IMR-90 (cell line): ENCODE results near the gene ST6GALNAC3. TPM values are rescaled to one million over a fixed set of nuclear protein-coding genes. Genes with fewer than 3 reads are reported as not detected.

Source experiments
- ATAC-seq: fragments of 200-7000 bp; cut with Tn5 transposase; 2 replicates; pipeline ENCODE4 v1.9.1; 2020; ENCODE audit warnings: low read depth, mild to moderate bottlenecking, moderate library complexity
- BruUV-seq: library from RNA; stranded (reverse); fragments of 400-500 nt; replicated peaks from 2 replicates; lab custom pipeline; 2021; lab: Mats Ljungman, UMichigan
- CTCF ChIA-PET: fragments of 300-600 bp; formaldehyde crosslinking; extraction: SDS; loops from one replicate; lab custom pipeline; 2021; ENCODE audit warnings: antibody characterized with exemption; lab: Yijun Ruan, JAX
- POLR2A ChIA-PET: fragments of 300-600 bp; sonication (Branson Sonifier 250); formaldehyde crosslinking; loops from one replicate; lab custom pipeline; 2022; ENCODE audit warnings: antibody characterized with exemption; ENCODE audit not compliant: unreplicated experiment; lab: Charles Lee
- DNase-seq: peaks from one replicate; pipeline ENCODE4 v3.0.0; 2013
- H2AFZ ChIP-seq: replicated peaks from 2 replicates; pipeline ENCODE3; 2013; ENCODE audit warnings: low read length, mild to moderate bottlenecking; ENCODE audit not compliant: poor library complexity
- H2AK5ac ChIP-seq: 2 replicates; pipeline ENCODE4 v1.6.1; 2013; ENCODE audit warnings: low read depth, low read length, inconsistent platforms
- H2AK9ac ChIP-seq: replicated peaks from 2 replicates; pipeline ENCODE3; 2013; ENCODE audit warnings: mild to moderate bottlenecking, low read depth, low read length, moderate library complexity; ENCODE audit not compliant: poor library complexity
- H2BK120ac ChIP-seq: 2 replicates; pipeline ENCODE4 v1.6.1; 2013; ENCODE audit warnings: low read depth, low read length, inconsistent platforms
- H2BK15ac ChIP-seq: 3 replicates; pipeline ENCODE4 v1.6.1; 2013; ENCODE audit warnings: low read depth, low read length, inconsistent platforms
- H2BK20ac ChIP-seq: 2 replicates; pipeline ENCODE4 v1.6.1; 2013; ENCODE audit warnings: low read depth, mild to moderate bottlenecking, inconsistent platforms, low read length, moderate library complexity
- H2BK5ac ChIP-seq: 2 replicates; pipeline ENCODE4 v1.6.1; 2013; ENCODE audit warnings: mild to moderate bottlenecking, low read depth, low read length, inconsistent platforms; ENCODE audit not compliant: poor library complexity, severe bottlenecking
- H3K14ac ChIP-seq: replicated peaks from 2 replicates; pipeline ENCODE4 v1.6.1; 2013; ENCODE audit warnings: low read depth, low read length, inconsistent platforms
- H3K18ac ChIP-seq: 2 replicates; pipeline ENCODE4 v1.6.1; 2013; ENCODE audit warnings: low read depth, low read length, control low read depth
- H3K23ac ChIP-seq: 2 replicates; pipeline ENCODE4 v1.6.1; 2013; ENCODE audit warnings: low read depth, low read length, inconsistent platforms
- H3K27ac ChIP-seq: 2 replicates; pipeline ENCODE4 v1.5.1; 2013; ENCODE audit warnings: mild to moderate bottlenecking, control low read depth, low read length; ENCODE audit not compliant: insufficient read depth
- H3K27me3 ChIP-seq: 2 replicates; pipeline ENCODE4 v1.6.1; 2013; ENCODE audit warnings: low read length; ENCODE audit not compliant: control insufficient read depth, insufficient read depth
- H3K36me3 ChIP-seq: 2 replicates; pipeline ENCODE4 v1.6.1; 2013; ENCODE audit warnings: low read length, mixed read lengths; ENCODE audit not compliant: control insufficient read depth, insufficient read depth
- H3K4ac ChIP-seq: 2 replicates; pipeline ENCODE4 v1.6.1; 2013; ENCODE audit warnings: low read depth, low read length, inconsistent platforms
- H3K4me1 ChIP-seq: 2 replicates; pipeline ENCODE4 v1.6.1; 2013; ENCODE audit warnings: low read length, mixed read lengths; ENCODE audit not compliant: control insufficient read depth, insufficient read depth
- H3K4me2 ChIP-seq: 2 replicates; pipeline ENCODE4 v1.6.1; 2013; ENCODE audit warnings: low read depth, mild to moderate bottlenecking, control low read depth, low read length, moderate library complexity
- H3K4me3 ChIP-seq: 2 replicates; pipeline ENCODE4 v1.5.1; 2013; ENCODE audit warnings: low read depth, mild to moderate bottlenecking, control low read depth, low read length, moderate library complexity; ENCODE audit not compliant: insufficient read depth
- H3K56ac ChIP-seq: 2 replicates; pipeline ENCODE4 v1.6.1; 2013; ENCODE audit warnings: low read length, inconsistent platforms; ENCODE audit not compliant: insufficient read depth; ENCODE audit errors: extremely low read depth
- H3K79me1 ChIP-seq, 2 experiments: 2 replicates each; pipeline ENCODE4 v1.6.1; 2013; ENCODE audit warnings: low read length in 2 of 2, inconsistent platforms in 1 of 2, low read depth in 1 of 2
- H3K9ac ChIP-seq: 2 replicates; pipeline ENCODE4 v1.6.1; 2013; ENCODE audit warnings: low read depth, low read length, control low read depth
- H3K9me1 ChIP-seq: 2 replicates; pipeline ENCODE4 v1.6.1; 2013; ENCODE audit warnings: low read length, inconsistent platforms; ENCODE audit not compliant: insufficient read depth
- H3K9me3 ChIP-seq: 2 replicates; pipeline ENCODE4 v1.6.1; 2013; ENCODE audit warnings: low read length; ENCODE audit not compliant: control insufficient read depth, insufficient read depth
- H4K20me1 ChIP-seq: 2 replicates; pipeline ENCODE4 v1.6.1; 2013; ENCODE audit warnings: low read length, inconsistent platforms; ENCODE audit not compliant: insufficient read depth
- H4K5ac ChIP-seq: 2 replicates; pipeline ENCODE4 v1.6.1; 2013; ENCODE audit warnings: mild to moderate bottlenecking, low read depth, low read length, control low read depth
- H4K8ac ChIP-seq, 2 experiments: 2 replicates each; pipeline ENCODE4 v1.6.1; 2013; ENCODE audit warnings: low read depth in 2 of 2, low read length in 2 of 2, control low read depth in 1 of 2, inconsistent platforms in 1 of 2
- H4K91ac ChIP-seq: 2 replicates; pipeline ENCODE4 v1.6.1; 2013; ENCODE audit warnings: low read depth, low read length, inconsistent platforms; ENCODE audit not compliant: insufficient read depth
- BHLHE40 ChIP-seq: fragments of 150-350 bp; IDR thresholded peaks from 2 replicates; pipeline ENCODE4 v1.6.1; 2016; ENCODE audit warnings: mild to moderate bottlenecking, low read depth, low read length
- CEBPB ChIP-seq: IDR thresholded peaks from 2 replicates; pipeline ENCODE4 v1.6.1; 2012; ENCODE audit warnings: low read depth, low read length, improper control_type of control experiment
- CHD1 ChIP-seq: IDR thresholded peaks from 2 replicates; pipeline ENCODE4 v1.6.1; 2012; ENCODE audit warnings: low read depth, low read length, improper control_type of control experiment
- CTCF ChIP-seq: conservative IDR thresholded peaks from 2 replicates; pipeline ENCODE4 v1.5.1; 2012; ENCODE audit warnings: mild to moderate bottlenecking, low read depth, low read length, improper control_type of control experiment
- ELK1 ChIP-seq: fragments of 150-350 bp; IDR thresholded peaks from 2 replicates; pipeline ENCODE4 v1.6.1; 2016; ENCODE audit warnings: low read depth, mild to moderate bottlenecking, low read length, moderate library complexity, borderline replicate concordance
- FOS ChIP-seq: fragments of 150-350 bp; IDR thresholded peaks from 2 replicates; pipeline ENCODE4 v1.6.1; 2016; ENCODE audit warnings: low read depth, low read length
- MAFK ChIP-seq: IDR thresholded peaks from 2 replicates; pipeline ENCODE4 v1.6.1; 2012; ENCODE audit warnings: low read depth, low read length, improper control_type of control experiment
- MAZ ChIP-seq: IDR thresholded peaks from 2 replicates; pipeline ENCODE4 v1.6.1; 2012; ENCODE audit warnings: low read depth, mild to moderate bottlenecking, low read length, improper control_type of control experiment, moderate library complexity, borderline replicate concordance
- MXI1 ChIP-seq: IDR thresholded peaks from 2 replicates; pipeline ENCODE4 v1.6.1; 2012; ENCODE audit warnings: low read depth, mild to moderate bottlenecking, low read length, moderate library complexity, borderline replicate concordance
- NFE2L2 ChIP-seq: fragments of 150-350 bp; IDR thresholded peaks from 2 replicates; pipeline ENCODE4 v1.6.1; 2016; ENCODE audit warnings: low read depth, mild to moderate bottlenecking, low read length
- POLR2A ChIP-seq: IDR thresholded peaks from 2 replicates; pipeline ENCODE4 v1.6.1; 2012; ENCODE audit warnings: mild to moderate bottlenecking, low read depth, low read length
- RAD21 ChIP-seq: IDR thresholded peaks from 2 replicates; pipeline ENCODE4 v1.6.1; 2012; ENCODE audit warnings: low read length, improper control_type of control experiment
- RCOR1 ChIP-seq: IDR thresholded peaks from 2 replicates; pipeline ENCODE4 v1.6.1; 2012; ENCODE audit warnings: mild to moderate bottlenecking, low read length, improper control_type of control experiment; ENCODE audit not compliant: insufficient replicate concordance
- RFX5 ChIP-seq: IDR thresholded peaks from 2 replicates; pipeline ENCODE4 v1.8.0; 2012; ENCODE audit warnings: low read depth, mild to moderate bottlenecking, low read length, moderate library complexity
- SMC3 ChIP-seq: fragments of 150-350 bp; IDR thresholded peaks from 2 replicates; pipeline ENCODE4 v1.6.1; 2016; ENCODE audit warnings: low read depth, mild to moderate bottlenecking, antibody characterized with exemption, low read length, moderate library complexity
- USF2 ChIP-seq: fragments of 150-350 bp; IDR thresholded peaks from 2 replicates; pipeline ENCODE4 v1.6.1; 2017; ENCODE audit warnings: mild to moderate bottlenecking, antibody characterized with exemption, low read length, low read depth
- WGBS, 2 experiments: methylation state at CpG; one replicate each; pipeline versions ENCODE4 v1.1.5 to v1.1.7; 2013; ENCODE audit warnings: missing lambda C conversion rate in 2 of 2; ENCODE audit not compliant: insufficient read length in 1 of 2; ENCODE audit errors: extremely low coverage in 2 of 2; 5-methylcytosine and 5-hydroxymethylcytosine counted together
- dilution Hi-C: fragments of 300-500 bp; cut with HindIII; formaldehyde crosslinking; loops from one replicate; pipeline ENCODE4 v1.14.3; 2018; ENCODE audit warnings: low sequenced_read_pairs; ENCODE audit not compliant: unreplicated experiment
- in situ Hi-C: fragments of 300-500 bp; cut with MboI; formaldehyde crosslinking; loops from 3 replicates; pipeline ENCODE4 v1.14.3; 2019; ENCODE audit warnings: low sequenced_read_pairs, inconsistent platforms, mixed read lengths
- intact Hi-C: fragments of 100-400 bp; cut with micrococcal nuclease; formaldehyde crosslinking; loops from 2 replicates; pipeline ENCODE4 v1.10.0; 2022
- polyA plus RNA-seq, 3 experiments: library from polyadenylated mRNA; depleted of rRNA; stranded (reverse); fragments of >200 nt; gene quantifications; 2 replicates each; pipeline ENCODE4 v1.2.3, GENCODE V29; 2012; ENCODE audit warnings: low replicate concordance in 1 of 3
- total RNA-seq: library from RNA; depleted of rRNA; stranded (reverse); fragments of >200 nt; gene quantifications from 2 replicates; pipeline ENCODE4 v1.2.3, GENCODE V29; 2012

Gene ST6GALNAC3
- total and polyA plus RNA-seq, 2 of the 4 experiments (the other 2 are of a cell fraction): 0.65 to 1.3 TPM

DNA sequence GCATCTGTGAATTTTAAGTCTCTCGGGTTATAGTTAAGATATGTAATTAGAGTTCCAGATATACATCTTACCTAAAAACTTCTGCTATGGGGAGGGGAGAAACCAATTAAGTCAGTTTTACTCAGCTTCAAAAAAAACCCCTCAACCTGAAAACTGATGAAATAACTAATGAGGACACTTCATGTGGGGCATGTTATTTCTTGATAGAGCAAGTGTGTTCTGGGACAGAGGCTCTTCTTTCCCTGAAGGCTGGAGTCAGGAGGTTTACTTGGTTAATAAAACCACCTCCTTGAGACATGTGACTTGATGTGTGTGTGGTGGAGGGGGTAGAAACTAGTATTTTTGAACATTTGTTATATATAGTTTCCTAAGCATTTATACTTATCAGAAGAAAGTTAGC, 479.7 kb downstream of the ST6GALNAC3 start:
- no peak overlapping the region for H3K27ac ChIP-seq
- DNase-seq (no peak), ATAC-seq (no peak)
- H2BK20ac ChIP-seq: no peak overlapping the region
- no peaks in the 10 kb centered on the region for H3K9me3 ChIP-seq
- H3K9me1 ChIP-seq: no peaks in the 10 kb centered on the region
- no peak overlapping the region for H4K5ac ChIP-seq
- no peak overlapping the region for H2AK9ac ChIP-seq
- H3K79me1 ChIP-seq: no peaks in the 10 kb centered on the region
- no peak overlapping the region for H3K4ac ChIP-seq
- H2BK120ac ChIP-seq: no peak overlapping the region
- no peak overlapping the region for H2AFZ ChIP-seq
- H4K8ac ChIP-seq: no peak overlapping the region
- H3K4me2 ChIP-seq: no peak overlapping the region
- H2BK5ac ChIP-seq: no peak overlapping the region
- no TSS peak for BruUV-seq
- no peak overlapping the region for H3K14ac ChIP-seq
- no peak overlapping the region for H4K91ac ChIP-seq
- dilution Hi-C loops: no loop called here
- H2BK15ac ChIP-seq: no peak overlapping the region
- WGBS, 2 experiments: no CpG with 5 or more reads among the region's 1 CpG
- TF ChIP-seq SMC3: no peak
- TF ChIP-seq ELK1: no peak
- TF ChIP-seq MAFK: no peak
- TF ChIP-seq RFX5: no peak
- no peak for TF ChIP-seq FOS
- no peak for TF ChIP-seq BHLHE40
- no peak for TF ChIP-seq POLR2A
- TF ChIP-seq CEBPB: no peak
- no peak for TF ChIP-seq MXI1
- TF ChIP-seq RCOR1: no peak
- no peak for TF ChIP-seq USF2
- no peak for TF ChIP-seq RAD21
- TF ChIP-seq CTCF: no peak
- no peak for TF ChIP-seq NFE2L2
- TF ChIP-seq MAZ: no peak
- no peak for TF ChIP-seq CHD1
- in situ Hi-C loops: no loop called here
- no peak overlapping the region for H3K18ac ChIP-seq
- H3K23ac ChIP-seq: no peak overlapping the region
- H3K36me3 ChIP-seq: no peaks in the 10 kb centered on the region
- no peak overlapping the region for H2AK5ac ChIP-seq
- intact Hi-C loops: no loop called here
- CTCF ChIA-PET: no interaction called here
- H3K27me3 ChIP-seq: no peaks in the 10 kb centered on the region
- no peak overlapping the region for H3K56ac ChIP-seq
- POLR2A ChIA-PET: no interaction called here
- no peak overlapping the region for H3K9ac ChIP-seq
- H3K4me3 ChIP-seq: no peak overlapping the region
- H4K20me1 ChIP-seq: no peaks in the 10 kb centered on the region
- no peaks in the 10 kb centered on the region for H3K4me1 ChIP-seq
